K562 (cell line): ENCODE data around the gene PSMB10. TPM values are rescaled to one million over a fixed set of nuclear protein-coding genes. Genes with fewer than 3 reads are reported as not detected.

Source experiments
- CTCFL ChIP-seq: IDR thresholded peaks from 2 replicates; pipeline ENCODE4 v1.6.1; 2011; ENCODE audit warnings: borderline replicate concordance, low read depth, mild to moderate bottlenecking, moderate library complexity, low read length; ENCODE audit not compliant: insufficient read depth, poor library complexity, severe bottlenecking
- E2F1 ChIP-seq: sonication (generic); formaldehyde crosslinking; IDR thresholded peaks from 2 replicates; pipeline ENCODE4 v1.8.1; 2023; ENCODE audit warnings: mild to moderate bottlenecking, missing genetic modification reagents, moderate library complexity
- MEIS2 ChIP-seq: fragments of 450-650 bp; IDR thresholded peaks from 2 replicates; pipeline ENCODE4 v1.6.1; 2014; ENCODE audit warnings: mild to moderate bottlenecking; ENCODE audit not compliant: partially characterized antibody
- SIN3A ChIP-seq, 2 experiments: fragments of 150-350 bp in 1 of 2; IDR thresholded peaks; 2 replicates each; pipeline ENCODE4 v1.6.1; 2011 to 2016; ENCODE audit warnings: borderline replicate concordance in 2 of 2, low read depth in 2 of 2, low read length in 2 of 2, mild to moderate bottlenecking in 2 of 2, moderate library complexity in 2 of 2; ENCODE audit not compliant: control insufficient read depth in 1 of 2
- SMC3 ChIP-seq: conservative IDR thresholded peaks from 2 replicates; pipeline ENCODE4 v1.6.1; 2011; ENCODE audit warnings: low read depth, low read length, improper control_type of control experiment; ENCODE audit not compliant: insufficient read depth
- TCF3 ChIP-seq: sonication (generic); formaldehyde crosslinking; IDR thresholded peaks from 2 replicates; pipeline ENCODE4 v1.4.0; 2020; ENCODE audit warnings: mild to moderate bottlenecking, missing genetic modification reagents
- ZBTB1 ChIP-seq: sonication (generic); formaldehyde crosslinking; IDR thresholded peaks from 2 replicates; pipeline ENCODE4 v1.8.1; 2023; ENCODE audit warnings: missing genetic modification reagents, low read depth, mild to moderate bottlenecking, borderline replicate concordance
- polyA plus RNA-seq, 8 experiments: library from polyadenylated mRNA; depleted of rRNA in 4 of 8; stranded (reverse) in 5 of 8; unstranded in 3 of 8; fragments of >200 nt; fragmentation: Nextera tagmentation in 2 of 8; fragmentation: Illumina TruSeq in 1 of 8; extraction: Ambion mirVana in 2 of 8; extraction: Trizol in 1 of 8; gene quantifications; 2 replicates each; pipeline versions ENCODE4 v1.2.1 to v1.2.3, GENCODE V29; 2011 to 2014; ENCODE audit warnings: inconsistent platforms in 1 of 8, missing spikeins in 1 of 8
- total RNA-seq, 7 experiments: library from RNA; depleted of rRNA in 6 of 7; stranded (reverse); fragments of >200 nt in 6 of 7; fragmentation: Illumina TruSeq in 2 of 7; extraction: Trizol in 2 of 7; gene quantifications; 2 replicates each; pipeline versions ENCODE4 v1.2.1 to v1.2.3, GENCODE V29; 2011 to 2021; ENCODE audit warnings: low replicate concordance in 1 of 7
- TF ChIP-seq, protein P1 (sequence below): fragments of 250-450 bp; sonication (Bioruptor Pico); IDR thresholded peaks from 2 replicates; pipeline ENCODE4 v1.4.0; 2020; ENCODE audit warnings: borderline replicate concordance

Gene PSMB10
- total and polyA plus RNA-seq, 9 of the 15 experiments (the other 6 are each of a cell fraction or from before 2014, with no cell fraction given): 11.7 to 105 (median 51.0) TPM

- TF ChIP-seq TCF3 (CRISPR knock-in tag) (no peak), CTCFL (no peak), ZBTB1 (CRISPR knock-in tag) (no peak), MEIS2 (no peak), SMC3 (no peak), SIN3A (IDR thresholded peaks at IDR 0.05; ENCODE audit: borderline replicate concordance in 2 of 2, control insufficient read depth in 1 of 2, low read depth in 2 of 2, low read length in 2 of 2) (no peak), E2F1 (no peak)
- TF ChIP-seq, protein P1, sequence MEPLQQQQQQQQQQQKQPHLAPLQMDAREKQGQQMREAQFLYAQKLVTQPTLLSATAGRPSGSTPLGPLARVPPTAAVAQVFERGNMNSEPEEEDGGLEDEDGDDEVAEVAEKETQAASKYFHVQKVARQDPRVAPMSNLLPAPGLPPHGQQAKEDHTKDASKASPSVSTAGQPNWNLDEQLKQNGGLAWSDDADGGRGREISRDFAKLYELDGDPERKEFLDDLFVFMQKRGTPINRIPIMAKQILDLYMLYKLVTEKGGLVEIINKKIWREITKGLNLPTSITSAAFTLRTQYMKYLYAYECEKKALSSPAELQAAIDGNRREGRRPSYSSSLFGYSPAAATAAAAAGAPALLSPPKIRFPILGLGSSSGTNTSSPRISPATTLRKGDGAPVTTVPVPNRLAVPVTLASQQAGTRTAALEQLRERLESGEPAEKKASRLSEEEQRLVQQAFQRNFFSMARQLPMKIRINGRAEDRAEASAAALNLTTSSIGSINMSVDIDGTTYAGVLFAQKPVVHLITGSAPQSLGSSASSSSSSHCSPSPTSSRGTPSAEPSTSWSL (CRISPR knock-in tag): no peak
Observed at GRCh38 chr16:67923414-67924116, 13.1 kb downstream of the PSMB10 start (continued).
